Upper lobe of left lung (tissue), 4 donors: ENCODE results near the gene ZNF24.

Experiments
- CTCF ChIP-seq, 6 experiments: fragments of 450-650 bp in 4 of 6; fragments of 200-600 bp in 2 of 6; sonication (generic) in 2 of 6; IDR thresholded peaks; one replicate each; pipeline ENCODE4 v1.5.1; 2016 to 2019; ENCODE audit warnings: antibody characterized with exemption in 6 of 6
- POLR2A ChIP-seq, 4 donors: fragments of 450-650 bp; IDR thresholded peaks; one replicate each; pipeline ENCODE4 v1.5.1; 2016 to 2017; ENCODE audit warnings: antibody characterized with exemption in 4 of 4, mild to moderate bottlenecking in 2 of 4

- TF ChIP-seq CTCF (IDR thresholded peaks at IDR 0.05) (no peak), POLR2A (IDR thresholded peaks at IDR 0.05) (no peak)
These were observed 33.8 kb upstream of the ZNF24 start for GRCh38 chr18:35377875-35378573.
